Measurements from ENCODE around the gene KCNJ18. TPM values are rescaled to one million over a fixed set of nuclear protein-coding genes. Genes with fewer than 3 reads are reported as not detected.
"Not testable (repeated sequence)": the region's sequence is repeated elsewhere in the genome, so short reads cannot be mapped to it uniquely, and the experiment has no call there.

The KCNJ18 gene
- total RNA-seq, 1 experiment from 2014 or later, result not detected

GRCh38 chr17:21667413-21668117, 24.8 kb upstream of the KCNJ18 start:
- H3K27me3 ChIP-seq (replicated peaks); H3K36me3 ChIP-seq; H3K4me1 ChIP-seq (replicated peaks); H3K27ac ChIP-seq; H3K4me3 ChIP-seq; H3K9me3 ChIP-seq (replicated peaks): not testable (repeated sequence)
- DNase-seq (ENCODE audit: low read depth in 1 of 2, low spot score in 2 of 2), result peak in 1 of 2 experiments; percentile 36

- not testable (repeated sequence) for H3K4me1 ChIP-seq (replicated peaks); H3K27ac ChIP-seq; H3K4me3 ChIP-seq; DNase-seq (ENCODE audit: low read depth in 1 of 2, low spot score in 2 of 2); H3K27me3 ChIP-seq (replicated peaks); H3K36me3 ChIP-seq; H3K9me3 ChIP-seq (replicated peaks)
Measured at GRCh38 chr17:21668118-21668488, 24.2 kb upstream of the KCNJ18 start.

DNA sequence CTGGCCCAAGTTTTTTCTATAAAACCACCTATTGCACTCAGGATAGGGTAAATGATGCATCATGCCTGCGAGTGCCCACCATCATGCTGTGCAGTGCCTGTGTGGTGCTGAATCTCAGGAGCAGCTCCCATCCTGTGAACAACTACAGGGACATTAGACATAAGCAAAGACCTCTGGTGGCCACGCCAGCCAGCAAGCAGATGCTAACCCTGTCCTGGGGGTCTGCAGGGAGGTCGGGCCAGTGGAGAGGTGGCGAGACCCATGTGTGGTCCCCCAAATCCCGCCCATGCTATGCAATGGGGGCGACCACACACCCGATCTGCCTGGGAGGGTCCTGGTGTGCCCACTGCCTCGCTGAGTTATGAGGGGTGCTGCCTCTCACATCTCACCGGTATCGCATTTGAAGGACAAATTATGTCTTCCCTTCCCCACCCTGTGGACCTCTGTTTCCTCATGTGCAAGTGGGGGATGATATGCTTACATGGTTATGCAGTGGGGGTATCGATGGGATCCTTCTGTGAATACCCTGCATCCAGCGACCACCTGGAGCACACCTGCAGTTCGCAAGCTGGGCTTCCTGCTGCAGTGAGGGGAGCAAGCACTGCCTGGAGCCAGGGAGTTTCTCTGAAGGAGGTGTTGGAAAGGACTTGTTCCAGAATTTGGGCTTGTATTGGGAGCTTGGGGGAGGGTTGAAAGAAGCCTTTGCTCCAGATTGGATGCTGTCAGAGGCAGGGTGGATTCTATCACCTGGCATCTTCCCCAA, 23.4 kb upstream of the KCNJ18 start:
- H3K36me3 ChIP-seq; H3K27ac ChIP-seq; H3K4me3 ChIP-seq; H3K4me1 ChIP-seq (replicated peaks); H3K27me3 ChIP-seq (replicated peaks); H3K9me3 ChIP-seq (replicated peaks): not testable (repeated sequence)
- peak in 1 of 2 experiments; percentile 39 for DNase-seq (ENCODE audit: low read depth in 1 of 2, low spot score in 2 of 2)

GRCh38 chr17:21669616-21670360, 22.5 kb upstream of the KCNJ18 start:
- not testable (repeated sequence) for H3K36me3 ChIP-seq; H3K27ac ChIP-seq; H3K4me1 ChIP-seq (replicated peaks); H3K4me3 ChIP-seq; H3K9me3 ChIP-seq (replicated peaks); H3K27me3 ChIP-seq (replicated peaks)
- DNase-seq (ENCODE audit: low read depth in 1 of 2, low spot score in 2 of 2), result peak in 1 of 2 experiments; percentile 36

GRCh38 chr17:21670361-21671155, 21.8 kb upstream of the KCNJ18 start:
- H3K9me3 ChIP-seq (replicated peaks); H3K27me3 ChIP-seq (replicated peaks); H3K4me3 ChIP-seq; H3K27ac ChIP-seq; H3K36me3 ChIP-seq; H3K4me1 ChIP-seq (replicated peaks): not testable (repeated sequence)
- DNase-seq (ENCODE audit: low read depth in 1 of 2, low spot score in 2 of 2), result peak in 1 of 2 experiments; percentile 31

- H3K4me1 ChIP-seq (replicated peaks); H3K9me3 ChIP-seq (replicated peaks): not testable (repeated sequence)
Measured at GRCh38 chr17:21671437-21671836, 20.9 kb upstream of the KCNJ18 start.

GRCh38 chr17:21671871-21672270, 20.5 kb upstream of the KCNJ18 start:
- not testable (repeated sequence) for H3K9me3 ChIP-seq (replicated peaks); H3K27me3 ChIP-seq (replicated peaks); H3K4me3 ChIP-seq; H3K27ac ChIP-seq; H3K36me3 ChIP-seq; H3K4me1 ChIP-seq (replicated peaks)
- DNase-seq (ENCODE audit: low read depth in 1 of 2, low spot score in 2 of 2), result peak in 1 of 2 experiments; percentile 32

More at GRCh38 chr17:21671437-21671836, 20.9 kb upstream of the KCNJ18 start:
- not testable (repeated sequence) for H3K36me3 ChIP-seq; H3K27me3 ChIP-seq (replicated peaks); H3K27ac ChIP-seq; H3K4me3 ChIP-seq
- peak in 1 of 2 experiments; percentile 40 for DNase-seq (ENCODE audit: low read depth in 1 of 2, low spot score in 2 of 2)

DNA sequence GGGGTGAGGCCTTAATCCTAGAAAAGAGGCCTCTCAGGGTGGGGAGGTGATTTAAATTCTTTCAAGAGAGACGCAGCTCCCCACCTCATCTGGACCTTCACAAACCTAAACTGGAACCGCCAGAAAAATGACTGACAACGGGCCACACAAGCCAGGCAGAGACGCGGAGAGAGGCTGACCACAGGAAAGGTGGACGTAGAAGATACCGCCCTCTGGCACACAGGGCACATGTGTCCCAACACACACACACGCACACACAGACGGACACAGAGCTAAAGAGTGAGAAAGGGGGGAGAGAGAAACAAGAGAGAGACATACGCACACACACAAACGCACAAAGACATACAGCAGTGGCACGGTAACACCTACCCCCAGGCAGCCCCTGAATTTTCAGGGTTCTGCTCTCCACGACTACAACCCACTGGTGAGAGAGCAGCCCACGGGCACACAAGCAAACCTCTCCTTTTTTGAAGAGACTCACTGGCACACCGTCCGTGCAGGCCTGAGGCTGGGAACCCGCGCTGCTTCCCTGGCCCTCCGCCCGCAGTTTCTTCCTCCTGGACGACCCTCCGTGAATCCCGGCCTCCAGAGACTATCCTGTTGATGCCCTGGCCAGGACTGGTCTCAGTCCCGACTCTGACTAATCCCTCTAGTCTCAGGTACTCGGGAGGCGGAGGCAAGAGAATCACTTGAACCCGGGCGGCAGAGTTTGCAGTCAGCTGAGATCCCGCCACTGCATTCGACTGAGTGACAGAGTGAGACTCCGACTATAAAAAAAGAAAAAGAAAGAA, 18.7 kb upstream of the KCNJ18 start:
- H3K4me1 ChIP-seq (replicated peaks); H3K36me3 ChIP-seq; H3K27me3 ChIP-seq (replicated peaks); H3K9me3 ChIP-seq (replicated peaks); H3K27ac ChIP-seq; H3K4me3 ChIP-seq: not testable (repeated sequence)
- peak in 1 of 2 experiments; percentile 22 for DNase-seq (ENCODE audit: low read depth in 1 of 2, low spot score in 2 of 2)

DNA sequence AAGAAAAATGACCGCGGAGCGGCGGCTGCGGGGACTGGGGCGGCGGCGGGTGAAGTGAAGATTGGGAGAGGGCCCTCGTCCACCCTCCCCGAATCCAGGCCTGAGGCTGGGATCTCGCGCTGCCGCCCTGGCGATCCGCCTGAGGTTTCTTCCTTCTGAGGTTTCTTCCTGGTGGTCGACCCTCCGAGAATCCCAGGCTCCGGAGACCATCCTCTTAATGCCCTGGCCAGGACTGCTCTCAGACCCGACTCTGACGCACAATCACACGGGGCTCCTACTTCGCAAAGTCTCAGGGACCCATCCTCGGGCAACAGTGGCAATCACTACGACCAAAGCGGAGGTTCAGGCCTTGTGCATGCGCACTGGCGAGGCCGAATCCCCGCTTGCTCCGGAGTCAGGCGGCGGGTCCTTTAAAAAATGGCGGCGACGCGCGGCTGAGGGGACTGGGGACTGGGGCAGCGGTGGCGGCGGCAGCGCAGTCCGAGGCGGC, 18.0 kb upstream of the KCNJ18 start:
- Histone ChIP-seq H3K27ac (no peak overlapping the region), H3K36me3 (no peaks in the 10 kb centered on the region), H3K4me1 (replicated peaks) (no peaks in the 10 kb centered on the region), H3K9me3 (replicated peaks) (no peaks in the 10 kb centered on the region), H3K27me3 (replicated peaks) (no peaks in the 10 kb centered on the region), H3K4me3 (no peak overlapping the region)
- DNase-seq (ENCODE audit: low read depth in 1 of 2, low spot score in 2 of 2), result peak in 1 of 2 experiments; percentile 41

DNA sequence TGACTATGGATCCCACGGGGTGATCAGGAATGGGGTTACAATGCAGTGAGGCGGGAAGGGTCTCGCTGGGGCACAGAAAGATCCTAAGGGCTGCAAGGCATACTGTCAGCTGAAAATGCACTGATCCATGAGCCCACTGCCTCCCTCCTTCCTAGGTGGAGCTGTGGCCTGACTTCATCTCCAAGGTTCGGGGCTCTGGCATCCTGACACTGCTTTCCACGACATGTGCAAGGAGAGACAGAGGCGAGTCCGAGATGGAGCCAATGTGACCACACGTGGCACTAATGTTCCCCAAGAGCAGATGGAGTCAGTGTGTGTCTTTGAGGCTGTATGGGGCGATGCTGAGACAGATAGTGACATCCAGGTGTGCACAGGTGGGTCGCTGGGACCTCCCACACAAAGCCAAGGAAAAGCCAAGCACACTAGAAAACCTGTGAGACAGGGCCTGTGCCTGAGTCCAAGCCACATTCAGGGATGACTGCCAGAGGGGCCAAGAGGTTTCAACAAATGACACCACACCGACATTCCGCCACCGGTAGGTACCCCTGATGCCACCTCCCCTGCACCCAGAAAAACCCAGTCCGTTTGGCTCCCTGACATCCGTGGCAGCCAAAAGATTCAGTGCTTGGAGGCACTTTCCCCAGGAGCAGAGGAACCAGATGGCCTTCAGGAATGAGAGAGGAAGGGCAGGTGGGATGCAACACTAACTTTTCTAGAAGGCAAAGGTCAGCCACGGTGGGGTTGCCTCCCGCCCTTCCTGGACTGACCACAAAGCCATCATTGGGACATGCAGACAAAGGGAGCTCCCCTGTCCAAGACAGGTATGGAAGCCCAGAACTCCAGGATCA, 17.2 kb upstream of the KCNJ18 start:
- DNase-seq (ENCODE audit: low read depth in 1 of 2, low spot score in 2 of 2), result peak in 1 of 2 experiments; percentile 28
- not testable (repeated sequence) for H3K4me1 ChIP-seq (replicated peaks); H3K9me3 ChIP-seq (replicated peaks); H3K36me3 ChIP-seq; H3K4me3 ChIP-seq; H3K27me3 ChIP-seq (replicated peaks); H3K27ac ChIP-seq

- H3K4me3 ChIP-seq; H3K27ac ChIP-seq; H3K9me3 ChIP-seq (replicated peaks); H3K36me3 ChIP-seq; H3K4me1 ChIP-seq (replicated peaks); H3K27me3 ChIP-seq (replicated peaks); DNase-seq (ENCODE audit: low read depth in 1 of 2, low spot score in 2 of 2): not testable (repeated sequence)
Measured at GRCh38 chr17:21675739-21676130, 16.6 kb upstream of the KCNJ18 start.
